A549 (cell line): ENCODE data around the gene SNTN. TPM values are rescaled to one million over a fixed set of nuclear protein-coding genes. Genes with fewer than 3 reads are reported as not detected.

Experiments used
- ATAC-seq, 2 experiments: fragments of 200-7000 bp in 1 of 2; fragments of >200 bp in 1 of 2; cut with Nextera tagmentation in 1 of 2; cut with Tn5 transposase in 1 of 2; 3 replicates each; pipeline versions ENCODE4 v1.8.0 to v1.9.1; 2018 to 2020; ENCODE audit warnings: mild to moderate bottlenecking in 1 of 2, moderate library complexity in 1 of 2
- CTCF ChIA-PET: fragments of 300-600 bp; sonication (Branson Sonifier 250); formaldehyde crosslinking; extraction: SDS; loops from one replicate; lab custom pipeline; 2021; ENCODE audit warnings: antibody characterized with exemption, inconsistent platforms; lab: Yijun Ruan, JAX
- POLR2A ChIA-PET: fragments of 350-600 bp; formaldehyde crosslinking; extraction: SDS; loops from one replicate; lab custom pipeline; 2021; ENCODE audit warnings: antibody characterized with exemption, inconsistent platforms; lab: Yijun Ruan, JAX
- DNase-seq, 2 experiments: peaks; one replicate each; pipeline versions ENCODE4 v3.0.0 to v3.0.0-alpha.2; 2011 to 2016; ENCODE audit warnings: low read depth in 1 of 2, low spot score in 1 of 2
- FAIRE-seq: peaks from 2 replicates; lab custom pipeline; 2011; peaks lifted over from hg19 to GRCh38; lab: Jason Lieb, UNC
- H3K27ac ChIP-seq, 2 experiments: fragments of >200 bp; sonication (Bioruptor Twin); formaldehyde crosslinking; 3 replicates each; pipeline ENCODE4 v1.5.1; 2016 to 2017
- H3K4me1 ChIP-seq: fragments of >200 bp; sonication (Bioruptor Twin); formaldehyde crosslinking; 3 replicates; pipeline ENCODE4 v1.6.1; 2016
- H3K4me2 ChIP-seq: fragments of >200 bp; sonication (Bioruptor Twin); formaldehyde crosslinking; 3 replicates; pipeline ENCODE4 v1.6.1; 2016
- H3K4me3 ChIP-seq: fragments of >200 bp; sonication (Bioruptor Twin); formaldehyde crosslinking; 3 replicates; pipeline ENCODE4 v1.5.1; 2016
- H3K9me3 ChIP-seq: fragments of >200 bp; sonication (Bioruptor Twin); formaldehyde crosslinking; 3 replicates; pipeline ENCODE4 v1.6.1; 2016
- CEBPB ChIP-seq, 2 experiments: fragments of >200 bp in 1 of 2; sonication (Bioruptor Twin) in 1 of 2; formaldehyde crosslinking in 1 of 2; IDR thresholded peaks; 2 replicates each; pipeline ENCODE4 v1.6.1; 2012 to 2016
- CHD2 ChIP-seq: fragments of 150-350 bp; IDR thresholded peaks from 2 replicates; pipeline ENCODE4 v1.6.1; 2014; ENCODE audit warnings: low read length; ENCODE audit not compliant: partially characterized antibody
- EHMT2 ChIP-seq: fragments of 200-600 bp; sonication (generic); IDR thresholded peaks from 2 replicates; pipeline ENCODE4 v1.6.1; 2016; ENCODE audit warnings: antibody characterized with exemption, low read depth, mild to moderate bottlenecking, moderate library complexity
- EP300 ChIP-seq, 2 experiments: fragments of >200 bp; sonication (Bioruptor Twin); formaldehyde crosslinking; IDR thresholded peaks; 2 replicates in 1 of 2; 3 replicates in 1 of 2; pipeline ENCODE4 v1.6.1; 2016 to 2017
- ESRRA ChIP-seq: fragments of 150-350 bp; IDR thresholded peaks from 2 replicates; pipeline ENCODE4 v1.6.1; 2014; ENCODE audit warnings: mild to moderate bottlenecking, low read length, borderline replicate concordance
- KDM1A ChIP-seq: fragments of 200-600 bp; sonication (generic); IDR thresholded peaks from 2 replicates; pipeline ENCODE4 v1.6.1; 2016; ENCODE audit warnings: low read depth, mild to moderate bottlenecking
- MAZ ChIP-seq: fragments of 150-350 bp; IDR thresholded peaks from 2 replicates; pipeline ENCODE4 v1.6.1; 2014; ENCODE audit warnings: antibody characterized with exemption, low read depth, low read length, borderline replicate concordance
- NR3C1 ChIP-seq: fragments of >200 bp; sonication (Bioruptor Twin); formaldehyde crosslinking; IDR thresholded peaks from 3 replicates; pipeline ENCODE4 v1.6.1; 2017
- PBX3 ChIP-seq: IDR thresholded peaks from 2 replicates; pipeline ENCODE4 v1.6.1; 2012
- PHF8 ChIP-seq: fragments of 200-600 bp; sonication (generic); IDR thresholded peaks from 2 replicates; pipeline ENCODE4 v1.6.1; 2016; ENCODE audit warnings: low read depth, mild to moderate bottlenecking, antibody characterized with exemption, moderate library complexity, borderline replicate concordance
- POLR2AphosphoS2 ChIP-seq: conservative IDR thresholded peaks from 2 replicates; pipeline ENCODE4 v1.6.1; 2012; ENCODE audit warnings: low read length, improper control_type of control experiment, inconsistent platforms
- RARB ChIP-seq: fragments of 250-450 bp; sonication (Bioruptor Pico); IDR thresholded peaks from 2 replicates; pipeline ENCODE4 v1.8.0; 2021; ENCODE audit warnings: mild to moderate bottlenecking, moderate library complexity
- RFX5 ChIP-seq: fragments of 450-650 bp; IDR thresholded peaks from 2 replicates; pipeline ENCODE4 v1.7.1; 2014; ENCODE audit warnings: antibody characterized with exemption, mild to moderate bottlenecking, moderate library complexity
- TFCP2L1 ChIP-seq: fragments of 250-450 bp; sonication (Bioruptor Pico); IDR thresholded peaks from 2 replicates; pipeline ENCODE4 v1.5.0; 2021; ENCODE audit warnings: mild to moderate bottlenecking
- USF2 ChIP-seq: fragments of 450-650 bp; IDR thresholded peaks from 2 replicates; pipeline ENCODE4 v1.6.1; 2014; ENCODE audit warnings: antibody characterized with exemption
- WGBS: methylation state at CpG from one replicate; pipeline ENCODE4 v1.1.6; 2017; ENCODE audit errors: missing lambda C conversion rate; 5-methylcytosine and 5-hydroxymethylcytosine counted together
- polyA plus RNA-seq, 4 experiments: library from polyadenylated mRNA; depleted of rRNA in 3 of 4; stranded (reverse); fragments of >200 nt; fragmentation: RNase III in 1 of 4; extraction: RNeasy Plus Mini Kit Qiagen cat#74134 plus additional on column Dnase treatment in 1 of 4; gene quantifications; 2 replicates in 3 of 4; 3 replicates in 1 of 4; pipeline ENCODE4 v1.2.3, GENCODE V29; 2011 to 2017
- TF ChIP-seq, protein P1 (sequence below): fragments of 150-350 bp; IDR thresholded peaks from 2 replicates; pipeline ENCODE4 v1.6.1; 2014; ENCODE audit warnings: low read depth, mild to moderate bottlenecking, low read length
- TF ChIP-seq, protein P2 (sequence below): fragments of 200-600 bp; sonication (generic); IDR thresholded peaks from 2 replicates; pipeline ENCODE4 v1.6.1; 2016; ENCODE audit warnings: antibody characterized with exemption, mild to moderate bottlenecking, moderate library complexity

Gene SNTN
- polyA plus RNA-seq, 2 of the 4 experiments (the other 2 are of a cell fraction), result not detected

DNA sequence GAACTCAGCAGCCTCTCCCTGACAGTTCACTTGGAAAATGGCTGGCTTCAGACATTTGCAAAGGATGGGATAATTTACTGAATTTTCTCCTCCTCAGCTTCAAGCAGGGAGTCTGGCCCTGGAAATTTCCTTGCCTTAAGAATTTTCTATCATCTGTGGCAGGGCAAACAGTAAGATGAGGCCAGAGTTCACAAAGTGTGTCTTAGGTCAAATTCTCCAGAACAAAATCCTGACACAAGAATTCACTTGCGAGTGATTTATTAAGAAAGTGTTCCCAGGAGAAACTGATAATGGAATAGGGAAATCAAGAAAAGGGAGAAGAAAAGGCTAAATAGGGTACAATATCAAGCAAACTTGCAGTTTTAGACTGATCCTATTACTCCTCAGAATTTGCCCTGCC lies 55.3 kb downstream of the SNTN start (continued):
- TF ChIP-seq CEBPB (IDR thresholded peaks at IDR 0.05), result no peak

DNA sequence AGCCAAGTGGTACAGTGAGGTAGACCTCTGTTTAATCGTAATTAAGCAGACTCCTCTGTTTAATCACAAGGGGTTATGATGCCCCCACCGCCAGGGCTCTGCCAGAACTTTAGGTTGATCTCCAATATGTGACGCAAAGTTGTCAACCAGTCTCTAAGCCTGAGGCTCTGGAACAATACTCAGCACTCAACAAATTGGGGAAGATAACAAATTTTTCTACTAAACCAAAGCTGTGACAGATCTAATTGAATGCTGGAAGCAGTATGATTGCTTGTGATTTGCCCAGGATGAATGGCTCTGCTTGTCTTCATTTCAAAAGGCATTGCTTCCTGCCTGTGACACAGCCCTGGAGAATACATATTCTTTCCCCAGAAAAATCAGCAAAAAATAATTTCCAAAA lies 57.1 kb downstream of the SNTN start:
- POLR2A ChIA-PET, result no interaction called here
- FAIRE-seq, result no peak
- H3K4me3 ChIP-seq, result no peak overlapping the region
- H3K4me1 ChIP-seq, result no peaks in the 10 kb centered on the region
- WGBS, result 32% methylated on average over 3 of the region's 3 CpGs
- ATAC-seq, result no peak
- CTCF ChIA-PET, result no interaction called here
- H3K9me3 ChIP-seq, result no peaks in the 10 kb centered on the region
- H3K4me2 ChIP-seq, result no peak overlapping the region
- no peak for TF ChIP-seq POLR2AphosphoS2
- no peak for TF ChIP-seq RFX5
- TF ChIP-seq EHMT2, result no peak
- TF ChIP-seq EP300 (IDR thresholded peaks at IDR 0.05), result no peak
- TF ChIP-seq RARB (CRISPR knock-in tag), result no peak
- TF ChIP-seq, protein P1, sequence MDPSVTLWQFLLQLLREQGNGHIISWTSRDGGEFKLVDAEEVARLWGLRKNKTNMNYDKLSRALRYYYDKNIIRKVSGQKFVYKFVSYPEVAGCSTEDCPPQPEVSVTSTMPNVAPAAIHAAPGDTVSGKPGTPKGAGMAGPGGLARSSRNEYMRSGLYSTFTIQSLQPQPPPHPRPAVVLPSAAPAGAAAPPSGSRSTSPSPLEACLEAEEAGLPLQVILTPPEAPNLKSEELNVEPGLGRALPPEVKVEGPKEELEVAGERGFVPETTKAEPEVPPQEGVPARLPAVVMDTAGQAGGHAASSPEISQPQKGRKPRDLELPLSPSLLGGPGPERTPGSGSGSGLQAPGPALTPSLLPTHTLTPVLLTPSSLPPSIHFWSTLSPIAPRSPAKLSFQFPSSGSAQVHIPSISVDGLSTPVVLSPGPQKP, result no peak
- no peak for TF ChIP-seq PHF8
- TF ChIP-seq NR3C1, result no peak
- no peak for TF ChIP-seq KDM1A
- TF ChIP-seq, protein P2, sequence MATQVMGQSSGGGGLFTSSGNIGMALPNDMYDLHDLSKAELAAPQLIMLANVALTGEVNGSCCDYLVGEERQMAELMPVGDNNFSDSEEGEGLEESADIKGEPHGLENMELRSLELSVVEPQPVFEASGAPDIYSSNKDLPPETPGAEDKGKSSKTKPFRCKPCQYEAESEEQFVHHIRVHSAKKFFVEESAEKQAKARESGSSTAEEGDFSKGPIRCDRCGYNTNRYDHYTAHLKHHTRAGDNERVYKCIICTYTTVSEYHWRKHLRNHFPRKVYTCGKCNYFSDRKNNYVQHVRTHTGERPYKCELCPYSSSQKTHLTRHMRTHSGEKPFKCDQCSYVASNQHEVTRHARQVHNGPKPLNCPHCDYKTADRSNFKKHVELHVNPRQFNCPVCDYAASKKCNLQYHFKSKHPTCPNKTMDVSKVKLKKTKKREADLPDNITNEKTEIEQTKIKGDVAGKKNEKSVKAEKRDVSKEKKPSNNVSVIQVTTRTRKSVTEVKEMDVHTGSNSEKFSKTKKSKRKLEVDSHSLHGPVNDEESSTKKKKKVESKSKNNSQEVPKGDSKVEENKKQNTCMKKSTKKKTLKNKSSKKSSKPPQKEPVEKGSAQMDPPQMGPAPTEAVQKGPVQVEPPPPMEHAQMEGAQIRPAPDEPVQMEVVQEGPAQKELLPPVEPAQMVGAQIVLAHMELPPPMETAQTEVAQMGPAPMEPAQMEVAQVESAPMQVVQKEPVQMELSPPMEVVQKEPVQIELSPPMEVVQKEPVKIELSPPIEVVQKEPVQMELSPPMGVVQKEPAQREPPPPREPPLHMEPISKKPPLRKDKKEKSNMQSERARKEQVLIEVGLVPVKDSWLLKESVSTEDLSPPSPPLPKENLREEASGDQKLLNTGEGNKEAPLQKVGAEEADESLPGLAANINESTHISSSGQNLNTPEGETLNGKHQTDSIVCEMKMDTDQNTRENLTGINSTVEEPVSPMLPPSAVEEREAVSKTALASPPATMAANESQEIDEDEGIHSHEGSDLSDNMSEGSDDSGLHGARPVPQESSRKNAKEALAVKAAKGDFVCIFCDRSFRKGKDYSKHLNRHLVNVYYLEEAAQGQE, result no peak
- no peak for TF ChIP-seq USF2
- no peak for TF ChIP-seq PBX3
- no peak for TF ChIP-seq MAZ
- no peak for TF ChIP-seq ESRRA
- TF ChIP-seq TFCP2L1 (CRISPR knock-in tag), result no peak
- no peak for TF ChIP-seq CHD2
- no peak for DNase-seq
- no peak overlapping the region for H3K27ac ChIP-seq

Other genes starting within 250 kb of the SNTN start
- gene C3orf49, start 166.6 kb downstream of the SNTN start, polyA plus RNA-seq (2011; rRNA removed), result not detected in 2 replicates
- not detected in 3 replicates for gene C3orf49, start 166.6 kb downstream of the SNTN start, polyA plus RNA-seq (2017; fragmentation: RNase III; extraction: RNeasy Plus Mini Kit Qiagen cat#74134 plus additional on column Dnase treatment)
- gene THOC7, start 211.1 kb downstream of the SNTN start, polyA plus RNA-seq (2011; rRNA removed), result 65.2 and 66.1 TPM in 2 replicates
- 71.7 to 81.3 TPM (median 73.4 TPM) in 3 replicates for gene THOC7, start 211.1 kb downstream of the SNTN start, polyA plus RNA-seq (2017; fragmentation: RNase III; extraction: RNeasy Plus Mini Kit Qiagen cat#74134 plus additional on column Dnase treatment)
- gene ATXN7, start 211.2 kb downstream of the SNTN start, polyA plus RNA-seq (2011; rRNA removed), result 7.3 and 16.4 TPM in 2 replicates
- 4.9 to 5.7 TPM (median 5.4 TPM) in 3 replicates for gene ATXN7, start 211.2 kb downstream of the SNTN start, polyA plus RNA-seq (2017; fragmentation: RNase III; extraction: RNeasy Plus Mini Kit Qiagen cat#74134 plus additional on column Dnase treatment)